B cell (primary cell): Measurements from ENCODE around the gene MSN.

ENCODE experiments used
- EZH2 ChIP-seq: IDR thresholded peaks from 2 replicates; pipeline ENCODE4 v1.6.1; 2012; ENCODE audit warnings: borderline replicate concordance, low read depth, mild to moderate bottlenecking, moderate library complexity, low read length; ENCODE audit not compliant: insufficient read depth, poor library complexity, severe bottlenecking
- TF ChIP-seq, protein P1 (sequence below): fragments of 200-600 bp; IDR thresholded peaks from one replicate; pipeline ENCODE4 v1.8.0; 2022; ENCODE audit warnings: antibody characterized with exemption, mild to moderate bottlenecking

DNA sequence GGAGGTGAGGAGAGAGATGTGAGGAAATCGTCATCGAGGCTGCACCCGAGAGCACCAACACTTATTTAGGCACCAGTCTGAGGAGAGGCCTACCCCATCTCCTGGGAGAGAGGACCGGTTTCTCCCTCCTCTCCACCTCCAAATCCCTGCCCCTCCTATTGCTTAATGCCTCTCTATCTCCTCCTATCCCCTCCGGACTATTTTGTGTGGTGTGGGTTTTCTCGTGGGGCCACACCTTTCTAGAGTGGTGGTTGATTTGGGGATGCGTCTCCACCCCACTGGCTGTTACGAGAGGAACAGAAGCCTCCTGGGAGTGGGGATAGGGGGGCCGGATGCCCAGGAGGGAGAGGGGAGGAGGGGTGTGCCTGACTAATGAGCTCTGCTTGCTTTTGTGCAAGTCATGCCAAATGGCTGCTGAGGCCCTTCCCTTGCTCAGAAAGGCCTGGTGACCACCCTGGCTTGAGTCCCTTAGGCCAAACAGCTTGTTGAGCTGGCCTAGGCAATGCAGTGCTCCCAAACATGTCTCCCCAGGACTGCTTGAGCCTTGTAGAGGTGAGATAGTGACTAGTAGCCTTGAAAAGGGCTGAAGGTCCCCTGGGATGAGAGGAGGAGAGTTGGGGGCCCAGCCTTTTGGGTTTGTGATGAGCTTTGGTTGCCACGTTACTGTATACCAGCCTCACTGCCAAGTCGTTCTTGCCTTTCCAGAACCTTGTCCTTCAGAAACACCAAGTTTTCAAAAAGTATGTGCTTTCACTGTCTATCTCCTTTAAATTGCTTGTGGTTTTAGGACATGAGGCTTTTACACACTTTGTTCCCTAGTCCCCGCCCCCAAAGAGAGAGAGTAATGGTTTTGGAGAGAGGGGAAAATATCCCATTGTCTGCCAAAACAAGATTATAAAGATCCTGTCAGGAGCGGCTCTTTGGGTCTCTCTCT is 1.2 kb downstream of the MSN start:
- TF ChIP-seq, protein P1, sequence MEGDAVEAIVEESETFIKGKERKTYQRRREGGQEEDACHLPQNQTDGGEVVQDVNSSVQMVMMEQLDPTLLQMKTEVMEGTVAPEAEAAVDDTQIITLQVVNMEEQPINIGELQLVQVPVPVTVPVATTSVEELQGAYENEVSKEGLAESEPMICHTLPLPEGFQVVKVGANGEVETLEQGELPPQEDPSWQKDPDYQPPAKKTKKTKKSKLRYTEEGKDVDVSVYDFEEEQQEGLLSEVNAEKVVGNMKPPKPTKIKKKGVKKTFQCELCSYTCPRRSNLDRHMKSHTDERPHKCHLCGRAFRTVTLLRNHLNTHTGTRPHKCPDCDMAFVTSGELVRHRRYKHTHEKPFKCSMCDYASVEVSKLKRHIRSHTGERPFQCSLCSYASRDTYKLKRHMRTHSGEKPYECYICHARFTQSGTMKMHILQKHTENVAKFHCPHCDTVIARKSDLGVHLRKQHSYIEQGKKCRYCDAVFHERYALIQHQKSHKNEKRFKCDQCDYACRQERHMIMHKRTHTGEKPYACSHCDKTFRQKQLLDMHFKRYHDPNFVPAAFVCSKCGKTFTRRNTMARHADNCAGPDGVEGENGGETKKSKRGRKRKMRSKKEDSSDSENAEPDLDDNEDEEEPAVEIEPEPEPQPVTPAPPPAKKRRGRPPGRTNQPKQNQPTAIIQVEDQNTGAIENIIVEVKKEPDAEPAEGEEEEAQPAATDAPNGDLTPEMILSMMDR, result no peak
- TF ChIP-seq EZH2, result no peak
